K562 (cell line): ENCODE measurements around the gene HTR1D. TPM values are rescaled to one million over a fixed set of nuclear protein-coding genes. Genes with fewer than 3 reads are reported as not detected.

Experiments used
- ATAC-seq: fragments of 200-7000 bp; cut with Tn5 transposase; 3 replicates; pipeline ENCODE4 v1.9.1; 2020; ENCODE audit warnings: moderate library complexity
- BruUV-seq: library from RNA; stranded (reverse); fragments of 400-500 nt; replicated peaks from 2 replicates; lab custom pipeline; 2021; lab: Mats Ljungman, UMichigan
- CTCF ChIA-PET: fragments of 300-600 bp; formaldehyde crosslinking; extraction: SDS; loops from one replicate; lab custom pipeline; 2021; ENCODE audit warnings: low intra/inter-chr PET ratio; lab: Yijun Ruan, JAX
- POLR2A ChIA-PET: fragments of 300-600, 350-650 bp; sonication (Branson Sonifier 250); formaldehyde crosslinking; extraction: SDS; loops from one replicate; lab custom pipeline; 2021; ENCODE audit warnings: antibody characterized with exemption, inconsistent platforms; lab: Yijun Ruan, JAX
- DNase-seq, 4 experiments: peaks; one replicate each; pipeline versions ENCODE4 v3.0.0 to v3.0.0-alpha.2; 2011 to 2018; ENCODE audit warnings: low spot score in 3 of 4, mixed read lengths in 3 of 4; ENCODE audit errors: extremely low read depth in 1 of 4
- FAIRE-seq: peaks from 2 replicates; lab custom pipeline; 2011; peaks lifted over from hg19 to GRCh38; lab: Jason Lieb, UNC
- H2AFZ ChIP-seq: 2 replicates; pipeline ENCODE4 v1.6.0; 2011; ENCODE audit warnings: low read depth, low read length, control low read depth, inconsistent platforms
- H3K27ac ChIP-seq: fragments of 200-600 bp; 3 replicates; pipeline ENCODE4 v1.8.0; 2011; ENCODE audit warnings: low read depth, mild to moderate bottlenecking, control low read depth, inconsistent platforms, low read length, moderate library complexity, mixed read lengths; ENCODE audit errors: extremely low read depth
- H3K27me3 ChIP-seq, 2 experiments: fragments of 300-600 bp in 1 of 2; 2 replicates in 1 of 2; 3 replicates in 1 of 2; pipeline versions ENCODE4 v1.6.0 to v1.8.0; 2011; ENCODE audit warnings: inconsistent platforms in 2 of 2, low read length in 2 of 2, mild to moderate bottlenecking in 1 of 2, mixed read lengths in 1 of 2, moderate library complexity in 1 of 2; ENCODE audit not compliant: control insufficient read depth in 2 of 2, insufficient read depth in 2 of 2
- H3K36me3 ChIP-seq: fragments of 300-600 bp; 3 replicates; pipeline ENCODE4 v1.8.0; 2011; ENCODE audit warnings: mild to moderate bottlenecking, low read length, inconsistent platforms; ENCODE audit not compliant: control insufficient read depth, insufficient read depth
- H3K4me1 ChIP-seq, 2 experiments: fragments of 200-600 bp in 1 of 2; replicated peaks in 1 of 2; 2 replicates in 1 of 2; 3 replicates in 1 of 2; pipeline versions ENCODE4 v1.5.1 to v1.8.0; 2011; ENCODE audit warnings: inconsistent platforms in 2 of 2, low read length in 2 of 2, mild to moderate bottlenecking in 1 of 2, mixed read lengths in 1 of 2, moderate library complexity in 1 of 2; ENCODE audit not compliant: control insufficient read depth in 2 of 2, insufficient read depth in 2 of 2
- H3K4me2 ChIP-seq: 2 replicates; pipeline ENCODE4 v1.6.1; 2011; ENCODE audit warnings: low read length, control low read depth, inconsistent platforms, mixed read lengths; ENCODE audit not compliant: insufficient read depth
- H3K4me3 ChIP-seq: fragments of 200-600 bp; sonication (generic), shearing (Covaris generic); 2 replicates; pipeline ENCODE4 v1.5.1; 2016; ENCODE audit warnings: control low read depth, inconsistent platforms
- H3K79me2 ChIP-seq: fragments of 200-600 bp; 3 replicates; pipeline ENCODE4 v1.8.0; 2011; ENCODE audit warnings: low read length, inconsistent platforms; ENCODE audit not compliant: control insufficient read depth, insufficient read depth
- H3K9ac ChIP-seq, 2 experiments: 2 replicates each; pipeline versions ENCODE4 v1.6.0 to v1.6.1; 2011; ENCODE audit warnings: low read depth in 2 of 2, low read length in 2 of 2, control low read depth in 1 of 2, inconsistent platforms in 1 of 2, mild to moderate bottlenecking in 1 of 2, mixed read lengths in 1 of 2; ENCODE audit not compliant: insufficient read depth in 1 of 2
- H3K9me1 ChIP-seq: one replicate; pipeline ENCODE4 v1.6.0; 2011; ENCODE audit warnings: inconsistent platforms, mild to moderate bottlenecking, low read length, moderate library complexity; ENCODE audit not compliant: control insufficient read depth, insufficient read depth
- H3K9me3 ChIP-seq: replicated peaks from 2 replicates; pipeline ENCODE4 v1.5.1; 2011; ENCODE audit warnings: low read depth, low read length, inconsistent platforms; ENCODE audit not compliant: control insufficient read depth, insufficient read depth
- H4K20me1 ChIP-seq: replicated peaks from 2 replicates; pipeline ENCODE4 v1.6.1; 2011; ENCODE audit warnings: low read length, inconsistent platforms, mixed read lengths; ENCODE audit not compliant: control insufficient read depth, insufficient read depth
- ATF7 ChIP-seq: fragments of 450-650 bp; IDR thresholded peaks from 2 replicates; pipeline ENCODE4 v1.7.1; 2014; ENCODE audit warnings: mild to moderate bottlenecking, moderate library complexity
- CREBBP ChIP-seq: IDR thresholded peaks from one replicate; pipeline ENCODE4 v1.6.1; 2012; ENCODE audit warnings: low read depth, mild to moderate bottlenecking, control low read depth, inconsistent platforms, low read length
- NCOR1 ChIP-seq: fragments of 450-650 bp; IDR thresholded peaks from 2 replicates; pipeline ENCODE4 v1.6.1; 2016; ENCODE audit warnings: mild to moderate bottlenecking, moderate library complexity
- NFE2L1 ChIP-seq: fragments of 450-650 bp; IDR thresholded peaks from 2 replicates; pipeline ENCODE4 v1.6.1; 2016; ENCODE audit warnings: missing genetic modification characterization, low read depth, mild to moderate bottlenecking, missing compliant biosample characterization, moderate library complexity, borderline replicate concordance
- RBM14 ChIP-seq: fragments of 200-400 bp; formaldehyde crosslinking; IDR thresholded peaks from 2 replicates; pipeline ENCODE4 v1.6.1; 2018; ENCODE audit warnings: low read depth, mild to moderate bottlenecking, low read length, moderate library complexity, borderline replicate concordance; ENCODE audit not compliant: insufficient read depth
- TEAD2 ChIP-seq: fragments of 450-650 bp; IDR thresholded peaks from 2 replicates; pipeline ENCODE4 v1.6.1; 2016; ENCODE audit warnings: missing genetic modification characterization, control low read depth, missing compliant biosample characterization
- THRAP3 ChIP-seq: fragments of 450-650 bp; IDR thresholded peaks from 2 replicates; pipeline ENCODE4 v1.6.1; 2016; ENCODE audit warnings: mild to moderate bottlenecking, inconsistent platforms, borderline replicate concordance
- ZNF12 ChIP-seq: sonication (generic); formaldehyde crosslinking; IDR thresholded peaks from 2 replicates; pipeline ENCODE4 v1.4.0; 2020; ENCODE audit warnings: mild to moderate bottlenecking, missing genetic modification reagents
- ZNF143 ChIP-seq: sonication (generic); formaldehyde crosslinking; IDR thresholded peaks from 2 replicates; pipeline ENCODE4 v1.9.0; 2022; ENCODE audit warnings: mild to moderate bottlenecking, missing genetic modification reagents
- ZNF316 ChIP-seq: fragments of 450-650 bp; IDR thresholded peaks from 2 replicates; pipeline ENCODE4 v1.6.1; 2016
- ZNF347 ChIP-seq: fragments of 450-650 bp; formaldehyde crosslinking; IDR thresholded peaks from 2 replicates; pipeline ENCODE4 v1.4.0; 2020; ENCODE audit warnings: low read depth, mild to moderate bottlenecking, moderate library complexity
- WGBS: fragments of 100-300 bp; shearing (Covaris generic); methylation state at CpG from one replicate; pipeline ENCODE4 v1.1.6; 2016; ENCODE audit warnings: low coverage, mixed read lengths; ENCODE audit not compliant: insufficient coverage; ENCODE audit errors: missing lambda C conversion rate; 5-methylcytosine and 5-hydroxymethylcytosine counted together
- in situ Hi-C: fragments of 300-500 bp; cut with MboI; formaldehyde crosslinking; loops from 4 replicates; pipeline ENCODE4 v1.15.0; 2018; ENCODE audit warnings: inconsistent platforms, mixed read lengths
- intact Hi-C: fragments of 100-400 bp; cut with micrococcal nuclease; formaldehyde crosslinking; loops from 2 replicates; pipeline ENCODE4 v1.14.2; 2022
- polyA plus RNA-seq, 8 experiments: library from polyadenylated mRNA; depleted of rRNA in 4 of 8; stranded (reverse) in 5 of 8; unstranded in 3 of 8; fragments of >200 nt; fragmentation: Nextera tagmentation in 2 of 8; fragmentation: Illumina TruSeq in 1 of 8; extraction: Ambion mirVana in 2 of 8; extraction: Trizol in 1 of 8; gene quantifications; 2 replicates each; pipeline versions ENCODE4 v1.2.1 to v1.2.3, GENCODE V29; 2011 to 2014; ENCODE audit warnings: inconsistent platforms in 1 of 8, missing spikeins in 1 of 8
- total RNA-seq, 7 experiments: library from RNA; depleted of rRNA in 6 of 7; stranded (reverse); fragments of >200 nt in 6 of 7; fragmentation: Illumina TruSeq in 2 of 7; extraction: Trizol in 2 of 7; gene quantifications; 2 replicates each; pipeline versions ENCODE4 v1.2.1 to v1.2.3, GENCODE V29; 2011 to 2021; ENCODE audit warnings: low replicate concordance in 1 of 7
- TF ChIP-seq, protein P1 (sequence below): fragments of 250-450 bp; sonication (Bioruptor Pico); IDR thresholded peaks from 2 replicates; pipeline ENCODE4 v1.4.0; 2020; ENCODE audit warnings: mild to moderate bottlenecking, moderate library complexity

HTR1D gene
- total and polyA plus RNA-seq, 9 of the 15 experiments (the other 6 are each of a cell fraction or from before 2014, with no cell fraction given) = 0.03 to 0.09 (median 0.04) TPM; not detected in 4

GRCh38 chr1:23152966-23153684, 64.2 kb downstream of the HTR1D start:
- in situ Hi-C loops = no loop called here
- POLR2A ChIA-PET = interaction anchor here (0.7 kb wide), 1 partner anchor 134 kb away, joined by 3 read pairs; no protein-coding TSS in a partner anchor
- Histone ChIP-seq H4K20me1 (peaks cover 8% of the 10 kb centered on the region; the same call in 1 of the 2 replicates), H3K9me3 (no peaks in the 10 kb centered on the region), H3K9me1 (no peaks in the 10 kb centered on the region), H3K27ac (no peak overlapping the region), H3K79me2 (peaks cover 53% of the 10 kb centered on the region), H3K27me3 (no peaks in the 10 kb centered on the region), H2AFZ (no peak overlapping the region), H3K4me3 (no peak overlapping the region), H3K36me3 (no peaks in the 10 kb centered on the region), H3K4me1 (peaks cover 3 to 4% of the 10 kb centered on the region in 2 experiments; a peak in 1 of 5 replicates), H3K9ac (no peak overlapping the region), H3K4me2 (no peak overlapping the region)
- intact Hi-C loops = no loop called here
- DNase-seq (no peak), FAIRE-seq (no peak), ATAC-seq (no peak)
- TF ChIP-seq CREBBP = peak; percentile 20
- no peak for TF ChIP-seq NCOR1
- BruUV-seq = no TSS peak
- WGBS = 25% methylated on average over 1 of the region's 1 CpG
- CTCF ChIA-PET = no interaction called here

DNA sequence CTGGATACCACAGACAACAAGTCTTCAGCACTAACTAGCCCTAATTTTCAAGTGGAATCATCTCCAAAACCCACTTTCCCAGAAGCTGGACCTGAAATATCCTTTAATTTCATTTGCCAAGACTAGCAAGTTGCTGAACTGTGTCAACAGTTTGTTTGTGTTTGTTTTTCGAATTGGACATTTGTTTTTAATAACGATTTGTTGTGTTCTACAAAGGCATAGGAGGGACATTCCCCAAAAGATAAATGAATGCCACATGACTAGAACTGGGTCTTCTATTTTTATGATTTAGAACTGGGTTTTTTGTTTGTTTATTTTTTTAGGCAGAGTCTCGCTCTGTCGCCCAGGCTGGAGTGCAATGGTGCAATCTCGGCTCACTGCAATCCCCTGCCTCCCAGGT, 66.6 kb downstream of the HTR1D start:
- Histone ChIP-seq H3K9ac (no peak overlapping the region), H3K79me2 (peaks cover 47% of the 10 kb centered on the region), H4K20me1 (peaks cover 4% of the 10 kb centered on the region; the same call in 1 of the 2 replicates), H3K4me3 (no peak overlapping the region), H3K36me3 (no peaks in the 10 kb centered on the region; the same call in 2 of the 3 replicates), H3K4me1 (peaks cover 4 to 8% of the 10 kb centered on the region in 2 experiments; a peak in 2 of 5 replicates), H3K9me3 (no peaks in the 10 kb centered on the region), H2AFZ (no peak overlapping the region), H3K4me2 (no peak overlapping the region), H3K27me3 (no peaks in the 10 kb centered on the region), H3K27ac (no peak overlapping the region), H3K9me1 (no peaks in the 10 kb centered on the region)
- in situ Hi-C loops (no loop called here), intact Hi-C loops (no loop called here)
- ATAC-seq (no peak), FAIRE-seq (no peak), DNase-seq (no peak)
- 74% methylated on average over 5 of the region's 5 CpGs for WGBS
- CTCF ChIA-PET = no interaction called here
- POLR2A ChIA-PET = interaction anchor here (0.8 to 3.1 kb wide), 5 partner anchors 9 to 26 kb away, joined by 3 to 15 read pairs (median 7); no protein-coding TSS in a partner anchor
- no TSS peak for BruUV-seq
- TF ChIP-seq, protein P1, sequence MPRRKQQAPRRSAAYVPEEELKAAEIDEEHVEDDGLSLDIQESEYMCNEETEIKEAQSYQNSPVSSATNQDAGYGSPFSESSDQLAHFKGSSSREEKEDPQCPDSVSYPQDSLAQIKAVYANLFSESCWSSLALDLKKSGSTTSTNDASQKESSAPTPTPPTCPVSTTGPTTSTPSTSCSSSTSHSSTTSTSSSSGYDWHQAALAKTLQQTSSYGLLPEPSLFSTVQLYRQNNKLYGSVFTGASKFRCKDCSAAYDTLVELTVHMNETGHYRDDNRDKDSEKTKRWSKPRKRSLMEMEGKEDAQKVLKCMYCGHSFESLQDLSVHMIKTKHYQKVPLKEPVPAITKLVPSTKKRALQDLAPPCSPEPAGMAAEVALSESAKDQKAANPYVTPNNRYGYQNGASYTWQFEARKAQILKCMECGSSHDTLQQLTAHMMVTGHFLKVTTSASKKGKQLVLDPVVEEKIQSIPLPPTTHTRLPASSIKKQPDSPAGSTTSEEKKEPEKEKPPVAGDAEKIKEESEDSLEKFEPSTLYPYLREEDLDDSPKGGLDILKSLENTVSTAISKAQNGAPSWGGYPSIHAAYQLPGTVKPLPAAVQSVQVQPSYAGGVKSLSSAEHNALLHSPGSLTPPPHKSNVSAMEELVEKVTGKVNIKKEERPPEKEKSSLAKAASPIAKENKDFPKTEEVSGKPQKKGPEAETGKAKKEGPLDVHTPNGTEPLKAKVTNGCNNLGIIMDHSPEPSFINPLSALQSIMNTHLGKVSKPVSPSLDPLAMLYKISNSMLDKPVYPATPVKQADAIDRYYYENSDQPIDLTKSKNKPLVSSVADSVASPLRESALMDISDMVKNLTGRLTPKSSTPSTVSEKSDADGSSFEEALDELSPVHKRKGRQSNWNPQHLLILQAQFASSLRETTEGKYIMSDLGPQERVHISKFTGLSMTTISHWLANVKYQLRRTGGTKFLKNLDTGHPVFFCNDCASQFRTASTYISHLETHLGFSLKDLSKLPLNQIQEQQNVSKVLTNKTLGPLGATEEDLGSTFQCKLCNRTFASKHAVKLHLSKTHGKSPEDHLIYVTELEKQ = no peak
- TF ChIP-seq ZNF143 (no peak), ZNF316 (no peak), ZNF347 (CRISPR knock-in tag) (no peak), TEAD2 (tag) (no peak), THRAP3 (no peak), ATF7 (no peak), ZNF12 (CRISPR knock-in tag) (no peak), NCOR1 (no peak), RBM14 (no peak), NFE2L1 (tag) (no peak)
